Smooth muscle cell (in vitro differentiated cells): ENCODE data around the gene C6orf15. TPM values are rescaled to one million over a fixed set of nuclear protein-coding genes. Genes with fewer than 3 reads are reported as not detected.

Source experiments
- DNase-seq: peaks from one replicate; lab custom pipeline; 2025; ENCODE audit not compliant: unreplicated experiment; lab: John Stamatoyannopoulos, UW
- H2AFZ ChIP-seq: fragments of 200-600 bp; sonication (generic); 2 replicates; pipeline ENCODE4 v1.6.0; 2016; ENCODE audit warnings: antibody characterized with exemption, low read depth, mild to moderate bottlenecking
- H3F3A ChIP-seq: fragments of 200-600 bp; sonication (generic); 2 replicates; pipeline ENCODE4 v1.6.0; 2017; ENCODE audit warnings: antibody characterized with exemption, low read depth
- H3K27ac ChIP-seq: fragments of 200-600 bp; sonication (generic); 2 replicates; pipeline ENCODE4 v1.5.1; 2016; ENCODE audit warnings: low read depth, mild to moderate bottlenecking
- H3K27me3 ChIP-seq: fragments of 200-600 bp; sonication (generic); 2 replicates; pipeline ENCODE4 v1.6.1; 2016; ENCODE audit warnings: low read depth, mild to moderate bottlenecking
- H3K36me3 ChIP-seq: fragments of 200-600 bp; sonication (generic); 2 replicates; pipeline ENCODE4 v1.5.1; 2016; ENCODE audit warnings: low read depth
- H3K4me1 ChIP-seq: fragments of 200-600 bp; sonication (generic); 2 replicates; pipeline ENCODE4 v1.5.1; 2016; ENCODE audit warnings: low read depth
- H3K4me2 ChIP-seq: fragments of 200-600 bp; sonication (generic); 2 replicates; pipeline ENCODE4 v1.6.0; 2016; ENCODE audit warnings: mild to moderate bottlenecking
- H3K4me3 ChIP-seq: fragments of 200-600 bp; sonication (generic); 2 replicates; pipeline ENCODE4 v1.5.1; 2016; ENCODE audit warnings: mild to moderate bottlenecking
- H3K79me2 ChIP-seq: fragments of 200-600 bp; sonication (generic); 2 replicates; pipeline ENCODE4 v1.6.0; 2016; ENCODE audit warnings: low read depth, mild to moderate bottlenecking
- H3K9ac ChIP-seq: fragments of 200-600 bp; sonication (generic); 2 replicates; pipeline ENCODE4 v1.6.0; 2016; ENCODE audit warnings: low read depth
- H3K9me3 ChIP-seq: fragments of 200-600 bp; sonication (generic); replicated peaks from 2 replicates; pipeline ENCODE4 v1.5.1; 2016; ENCODE audit warnings: low read depth
- H4K20me1 ChIP-seq: fragments of 200-600 bp; sonication (generic); 2 replicates; pipeline ENCODE4 v1.6.0; 2016; ENCODE audit warnings: low read depth
- WGBS: methylation state at CpG from one replicate; pipeline ENCODE4 v1.1.7; 2016; ENCODE audit warnings: low lambda C conversion rate; 5-methylcytosine and 5-hydroxymethylcytosine counted together
- polyA plus RNA-seq: library from polyadenylated mRNA; unstranded; fragments of >200 nt; fragmentation: Nextera tagmentation; extraction: Ambion mirVana; gene quantifications from 2 replicates; pipeline ENCODE4 v1.2.1, GENCODE V29; 2016
- total RNA-seq: library from RNA; depleted of rRNA; stranded (reverse); fragments of >200 nt; gene quantifications from 2 replicates; pipeline ENCODE4 v1.2.3, GENCODE V29; 2014
- TF ChIP-seq, protein P1 (sequence below): fragments of 200-600 bp; sonication (generic); IDR thresholded peaks from 2 replicates; pipeline ENCODE4 v1.5.1; 2017; ENCODE audit warnings: borderline replicate concordance, mild to moderate bottlenecking, antibody characterized with exemption; ENCODE audit not compliant: insufficient read depth, poor library complexity, severe bottlenecking

C6orf15 gene
- total and polyA plus RNA-seq, 2 experiments from 2014 or later: 0.94 to 1.5 TPM

DNA sequence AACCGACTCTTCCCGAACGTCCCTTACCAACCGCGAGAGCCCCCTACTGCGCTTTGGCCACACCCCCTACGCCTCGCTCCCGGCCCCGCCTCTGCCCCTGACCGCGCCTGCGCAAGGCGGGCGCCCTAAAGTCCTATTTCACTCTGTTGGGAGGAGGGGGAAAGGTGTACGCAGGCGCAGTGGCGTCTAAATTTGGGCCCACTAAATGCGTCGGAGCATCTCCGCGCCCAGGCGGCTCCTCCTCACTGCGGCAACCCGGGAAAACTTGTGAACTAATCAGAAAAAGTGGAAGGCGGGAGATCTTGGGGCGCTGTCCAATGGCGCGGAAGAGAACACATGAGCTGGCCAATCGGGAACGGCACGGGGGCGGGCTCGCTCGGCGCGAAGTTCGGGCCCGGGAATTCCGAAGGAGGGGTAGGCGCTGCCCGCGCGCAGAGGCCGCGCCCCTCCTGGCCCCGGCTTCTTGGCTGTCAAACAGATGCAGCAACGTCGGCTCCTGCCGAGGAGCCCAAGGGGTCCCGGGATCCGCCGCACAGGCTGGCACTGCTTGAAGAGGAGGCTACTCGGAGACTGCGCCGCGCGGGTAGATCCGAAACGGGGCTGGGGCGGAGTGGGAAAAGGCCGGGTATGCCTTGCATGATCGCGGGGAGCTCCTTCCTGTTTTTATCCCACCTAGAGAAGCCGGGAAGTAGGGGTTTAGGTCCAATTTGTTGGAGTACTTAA, 45.9 kb upstream of the C6orf15 start, which contains the start of gene TCF19:
Gene TCF19, plus strand, starts transcription at position 450 of the 723 bp plus-strand sequence. CDS start 881 bp downstream, outside the sequence.
- no peaks in the 10 kb centered on the region for H3K36me3 ChIP-seq
- peak within 1 kb of the TSS; percentile 94 for H3K4me2 ChIP-seq
- under 1% methylated on average over 57 of the region's 65 CpGs for WGBS
- H4K20me1 ChIP-seq: no peaks in the 10 kb centered on the region
- peak within 1 kb of the TSS; percentile 98 for H2AFZ ChIP-seq
- H3K4me3 ChIP-seq: peak within 1 kb of the TSS; percentile 79
- peak within 1 kb of the TSS; percentile 86 for H3K9ac ChIP-seq
- H3F3A ChIP-seq: no peaks in the 10 kb centered on the region
- H3K9me3 ChIP-seq: no peaks in the 10 kb centered on the region
- no peaks in the 10 kb centered on the region for H3K79me2 ChIP-seq
- TF ChIP-seq, protein P1, sequence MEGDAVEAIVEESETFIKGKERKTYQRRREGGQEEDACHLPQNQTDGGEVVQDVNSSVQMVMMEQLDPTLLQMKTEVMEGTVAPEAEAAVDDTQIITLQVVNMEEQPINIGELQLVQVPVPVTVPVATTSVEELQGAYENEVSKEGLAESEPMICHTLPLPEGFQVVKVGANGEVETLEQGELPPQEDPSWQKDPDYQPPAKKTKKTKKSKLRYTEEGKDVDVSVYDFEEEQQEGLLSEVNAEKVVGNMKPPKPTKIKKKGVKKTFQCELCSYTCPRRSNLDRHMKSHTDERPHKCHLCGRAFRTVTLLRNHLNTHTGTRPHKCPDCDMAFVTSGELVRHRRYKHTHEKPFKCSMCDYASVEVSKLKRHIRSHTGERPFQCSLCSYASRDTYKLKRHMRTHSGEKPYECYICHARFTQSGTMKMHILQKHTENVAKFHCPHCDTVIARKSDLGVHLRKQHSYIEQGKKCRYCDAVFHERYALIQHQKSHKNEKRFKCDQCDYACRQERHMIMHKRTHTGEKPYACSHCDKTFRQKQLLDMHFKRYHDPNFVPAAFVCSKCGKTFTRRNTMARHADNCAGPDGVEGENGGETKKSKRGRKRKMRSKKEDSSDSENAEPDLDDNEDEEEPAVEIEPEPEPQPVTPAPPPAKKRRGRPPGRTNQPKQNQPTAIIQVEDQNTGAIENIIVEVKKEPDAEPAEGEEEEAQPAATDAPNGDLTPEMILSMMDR: no peak
- H3K27me3 ChIP-seq: no peaks in the 10 kb centered on the region
- H3K27ac ChIP-seq: no peak within 1 kb of the TSS
- peaks cover 16% of the 10 kb centered on the region for H3K4me1 ChIP-seq
- DNase-seq: peak; percentile 96

DNA sequence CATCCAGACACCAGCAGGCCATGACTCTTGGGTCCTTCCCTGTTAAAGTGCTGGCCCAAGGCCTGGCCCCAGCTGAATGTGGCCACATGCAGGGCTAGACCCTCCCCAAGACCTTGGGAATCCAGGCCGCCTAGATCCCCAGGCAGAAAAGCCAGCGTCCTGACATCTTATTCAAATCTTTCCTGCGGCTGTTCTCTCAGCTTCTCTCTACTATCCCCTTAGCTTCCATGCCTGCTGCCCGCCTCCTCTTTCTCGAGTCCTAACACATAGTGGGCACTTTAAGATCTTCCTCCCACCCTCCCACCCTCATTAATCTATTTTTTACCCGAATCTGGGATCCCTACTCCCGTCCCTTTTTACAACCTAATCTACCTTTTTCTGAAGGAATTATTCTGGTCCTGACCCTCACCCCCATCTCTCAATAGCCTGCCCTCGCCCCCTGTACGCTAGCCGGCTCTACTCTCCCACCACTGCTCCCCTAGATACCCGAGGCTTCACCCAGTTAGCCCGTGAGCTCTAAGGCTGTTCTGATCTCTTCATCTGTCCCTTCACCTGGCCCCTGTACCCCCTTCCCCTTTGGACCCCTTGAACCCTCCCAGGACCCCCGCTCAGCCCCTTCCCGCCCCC, 45.3 kb upstream of the C6orf15 start, which contains the start of gene CCHCR1:
Gene CCHCR1, minus strand, starts transcription at position 290 of the 627 bp plus-strand sequence. Its CDS starts 202 bp downstream, at position 88.
- Histone ChIP-seq H3K4me1 (peaks cover 16% of the 10 kb centered on the region), H4K20me1 (no peaks in the 10 kb centered on the region), H3K9ac (peak within 1 kb of the TSS; percentile 86), H3K36me3 (no peaks in the 10 kb centered on the region), H3K27me3 (no peaks in the 10 kb centered on the region), H3K79me2 (no peaks in the 10 kb centered on the region), H3K4me2 (peak within 1 kb of the TSS; percentile 94), H3K27ac (no peak within 1 kb of the TSS), H2AFZ (peak within 1 kb of the TSS; percentile 98), H3K9me3 (no peaks in the 10 kb centered on the region), H3K4me3 (peak within 1 kb of the TSS; percentile 79), H3F3A (no peaks in the 10 kb centered on the region)
- 25% methylated on average over 10 of the region's 14 CpGs for WGBS
- TF ChIP-seq, protein P1: no peak
- DNase-seq: no peak

DNA sequence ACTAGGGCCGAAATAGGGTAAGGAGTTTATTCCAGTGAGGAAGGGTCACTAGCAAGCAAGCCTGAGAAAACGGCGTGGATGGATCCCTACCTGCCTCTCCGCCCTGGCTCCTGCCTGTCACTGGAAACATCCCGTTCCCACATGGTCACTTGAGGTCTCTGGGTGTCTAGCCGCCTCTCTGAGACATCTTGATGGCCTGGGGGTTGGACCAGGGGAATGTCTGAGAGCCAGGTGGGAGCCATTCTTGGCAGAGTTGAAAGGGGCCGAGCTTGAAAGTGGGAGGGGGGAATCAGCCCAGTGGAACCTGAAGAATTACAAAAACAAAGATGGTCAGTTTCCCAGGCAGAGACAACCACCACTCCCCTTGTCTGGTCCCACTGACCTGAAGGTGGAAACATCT, 44.3 kb upstream of the C6orf15 start:
- WGBS: 96% methylated on average over 7 of the region's 7 CpGs
- DNase-seq: no peak
- H3K4me1 ChIP-seq: peaks cover 16% of the 10 kb centered on the region
- H3K4me3 ChIP-seq: no peak overlapping the region
- H3K36me3 ChIP-seq: no peaks in the 10 kb centered on the region
- no peak overlapping the region for H2AFZ ChIP-seq
- H3K27me3 ChIP-seq: no peaks in the 10 kb centered on the region
- H4K20me1 ChIP-seq: no peaks in the 10 kb centered on the region
- H3K9ac ChIP-seq: no peak overlapping the region
- H3K27ac ChIP-seq: no peak overlapping the region
- TF ChIP-seq, protein P1: no peak
- H3F3A ChIP-seq: no peaks in the 10 kb centered on the region
- no peaks in the 10 kb centered on the region for H3K9me3 ChIP-seq
- no peaks in the 10 kb centered on the region for H3K79me2 ChIP-seq
- H3K4me2 ChIP-seq: no peak overlapping the region
